Tibial nerve (tissue), 4 donors: ENCODE results near the gene ERMARD. TPM values are rescaled to one million over a fixed set of nuclear protein-coding genes. Genes with fewer than 3 reads are reported as not detected.

Source experiments
- DNase-seq, 2 donors: peaks; one replicate each; pipeline ENCODE4 v3.0.0-alpha.2; 2019; ENCODE audit warnings: low spot score in 2 of 2
- H3K27ac ChIP-seq, 4 donors: fragments of 200-600 bp; sonication (generic) in 3 of 4; one replicate each; pipeline ENCODE4 v1.5.1; 2017 to 2019; ENCODE audit warnings: mild to moderate bottlenecking in 1 of 4
- H3K27me3 ChIP-seq, 2 donors: fragments of 200-600 bp; sonication (generic) in 1 of 2; one replicate each; pipeline versions ENCODE4 v1.5.1 to v1.6.0; 2017 to 2019
- H3K36me3 ChIP-seq, 3 donors: fragments of 200-600 bp; sonication (generic); one replicate each; pipeline ENCODE4 v1.5.1; 2018 to 2019
- H3K4me1 ChIP-seq, 4 donors: fragments of 200-600 bp; sonication (generic) in 3 of 4; one replicate each; pipeline ENCODE4 v1.5.1; 2017 to 2019
- H3K4me3 ChIP-seq, 4 donors: fragments of 200-600 bp; sonication (generic) in 3 of 4; one replicate each; pipeline ENCODE4 v1.5.1; 2017 to 2019; ENCODE audit warnings: mild to moderate bottlenecking in 1 of 4, moderate library complexity in 1 of 4
- H3K9me3 ChIP-seq, 4 donors: fragments of 200-600 bp; sonication (generic) in 3 of 4; one replicate each; pipeline ENCODE4 v1.5.1; 2017 to 2019
- EP300 ChIP-seq, 2 donors: sonication (generic); formaldehyde crosslinking; IDR thresholded peaks; one replicate each; pipeline ENCODE4 v1.6.1; 2017; ENCODE audit warnings: antibody characterized with exemption in 2 of 2, mild to moderate bottlenecking in 1 of 2
- POLR2A ChIP-seq, 2 donors: fragments of 450-650 bp; IDR thresholded peaks; one replicate each; pipeline ENCODE4 v1.6.1; 2017; ENCODE audit warnings: antibody characterized with exemption in 2 of 2, mild to moderate bottlenecking in 2 of 2, moderate library complexity in 2 of 2
- WGBS, 2 donors: methylation state at CpG; one replicate each; pipeline ENCODE4 v1.1.5; 2018; 5-methylcytosine and 5-hydroxymethylcytosine counted together
- total RNA-seq, 4 donors: library from RNA; depleted of rRNA; stranded (reverse); fragments of >200 nt; gene quantifications; one replicate each; pipeline ENCODE4 v1.1.0, GENCODE V29; 2016
- TF ChIP-seq, protein P1 (sequence below), 5 experiments: fragments of 200-600 bp in 3 of 5; fragments of 450-650 bp in 2 of 5; sonication (generic) in 3 of 5; IDR thresholded peaks; one replicate each; pipeline ENCODE4 v1.5.1; 2016 to 2019; ENCODE audit warnings: antibody characterized with exemption in 5 of 5, mild to moderate bottlenecking in 3 of 5, moderate library complexity in 2 of 5

ERMARD gene
- total RNA-seq, 4 donors from 2014 or later: 27.4 to 58.3 (median 41.6) TPM

GRCh38 chr6:169807699-169808607 is 56.5 kb downstream of the ERMARD start:
- Histone ChIP-seq H3K27me3 (no peaks in the 10 kb centered on the region), H3K27ac (no peak overlapping the region), H3K4me1 (no peaks in the 10 kb centered on the region), H3K36me3 (no peaks in the 10 kb centered on the region), H3K4me3 (no peak overlapping the region), H3K9me3 (no peaks in the 10 kb centered on the region)
- TF ChIP-seq, protein P1, sequence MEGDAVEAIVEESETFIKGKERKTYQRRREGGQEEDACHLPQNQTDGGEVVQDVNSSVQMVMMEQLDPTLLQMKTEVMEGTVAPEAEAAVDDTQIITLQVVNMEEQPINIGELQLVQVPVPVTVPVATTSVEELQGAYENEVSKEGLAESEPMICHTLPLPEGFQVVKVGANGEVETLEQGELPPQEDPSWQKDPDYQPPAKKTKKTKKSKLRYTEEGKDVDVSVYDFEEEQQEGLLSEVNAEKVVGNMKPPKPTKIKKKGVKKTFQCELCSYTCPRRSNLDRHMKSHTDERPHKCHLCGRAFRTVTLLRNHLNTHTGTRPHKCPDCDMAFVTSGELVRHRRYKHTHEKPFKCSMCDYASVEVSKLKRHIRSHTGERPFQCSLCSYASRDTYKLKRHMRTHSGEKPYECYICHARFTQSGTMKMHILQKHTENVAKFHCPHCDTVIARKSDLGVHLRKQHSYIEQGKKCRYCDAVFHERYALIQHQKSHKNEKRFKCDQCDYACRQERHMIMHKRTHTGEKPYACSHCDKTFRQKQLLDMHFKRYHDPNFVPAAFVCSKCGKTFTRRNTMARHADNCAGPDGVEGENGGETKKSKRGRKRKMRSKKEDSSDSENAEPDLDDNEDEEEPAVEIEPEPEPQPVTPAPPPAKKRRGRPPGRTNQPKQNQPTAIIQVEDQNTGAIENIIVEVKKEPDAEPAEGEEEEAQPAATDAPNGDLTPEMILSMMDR (IDR thresholded peaks at IDR 0.05): no peak
- DNase-seq: no peak
- WGBS, 2 donors: 70 to 71% methylated on average over 9 of the region's 9 CpGs

DNA sequence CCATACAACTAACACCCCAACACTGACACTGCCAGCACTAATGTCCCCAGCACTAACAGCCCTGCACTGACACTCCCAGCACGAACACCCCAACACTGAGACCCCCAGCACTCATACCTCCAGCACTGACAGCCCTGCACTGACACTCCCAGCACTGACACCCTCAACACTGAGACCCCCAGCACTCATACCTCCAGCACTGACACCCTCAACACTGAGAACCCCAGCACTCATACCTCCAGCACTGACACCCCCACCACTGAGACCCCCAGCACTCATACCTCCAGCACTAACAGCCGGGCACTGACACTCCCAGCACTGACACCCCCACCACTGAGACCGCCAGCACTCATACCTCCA is 57.2 kb downstream of the ERMARD start:
- 48 to 81% methylated on average over 3 of the region's 3 CpGs for WGBS, 2 donors
- TF ChIP-seq, protein P1 (IDR thresholded peaks at IDR 0.05): no peak
- TF ChIP-seq POLR2A (IDR thresholded peaks at IDR 0.05) (no peak), EP300 (IDR thresholded peaks at IDR 0.05) (no peak)

DNA sequence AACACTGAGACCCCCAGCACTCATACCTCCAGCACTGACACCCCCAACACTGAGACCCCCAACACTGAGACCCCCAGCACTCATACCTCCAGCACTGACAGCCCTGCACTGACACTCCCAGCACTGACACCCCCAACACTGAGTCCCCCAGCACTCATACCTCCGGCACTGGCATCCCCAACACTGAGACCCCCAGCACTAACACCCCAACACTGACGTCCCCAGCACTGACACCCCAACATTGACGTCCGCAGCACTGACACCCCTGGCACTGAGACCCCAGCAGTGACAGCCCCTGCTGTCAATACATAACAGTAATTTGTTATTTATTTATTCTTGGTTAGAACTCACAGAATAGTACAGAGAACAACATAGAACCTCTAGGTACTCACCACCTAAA is 58.0 kb downstream of the ERMARD start:
- no peak for TF ChIP-seq EP300 (IDR thresholded peaks at IDR 0.05)
- TF ChIP-seq POLR2A (IDR thresholded peaks at IDR 0.05): no peak
- TF ChIP-seq, protein P1 (IDR thresholded peaks at IDR 0.05): no peak
- no peak for DNase-seq

More for the DNA sequence above, 57.2 kb downstream of the ERMARD start:
- no peaks in the 10 kb centered on the region for H3K27me3 ChIP-seq
- no peaks in the 10 kb centered on the region for H3K4me1 ChIP-seq
- H3K36me3 ChIP-seq: no peaks in the 10 kb centered on the region
- H3K4me3 ChIP-seq: no peak overlapping the region
- no peak for DNase-seq
- no peaks in the 10 kb centered on the region for H3K9me3 ChIP-seq
- H3K27ac ChIP-seq: no peak overlapping the region

DNA sequence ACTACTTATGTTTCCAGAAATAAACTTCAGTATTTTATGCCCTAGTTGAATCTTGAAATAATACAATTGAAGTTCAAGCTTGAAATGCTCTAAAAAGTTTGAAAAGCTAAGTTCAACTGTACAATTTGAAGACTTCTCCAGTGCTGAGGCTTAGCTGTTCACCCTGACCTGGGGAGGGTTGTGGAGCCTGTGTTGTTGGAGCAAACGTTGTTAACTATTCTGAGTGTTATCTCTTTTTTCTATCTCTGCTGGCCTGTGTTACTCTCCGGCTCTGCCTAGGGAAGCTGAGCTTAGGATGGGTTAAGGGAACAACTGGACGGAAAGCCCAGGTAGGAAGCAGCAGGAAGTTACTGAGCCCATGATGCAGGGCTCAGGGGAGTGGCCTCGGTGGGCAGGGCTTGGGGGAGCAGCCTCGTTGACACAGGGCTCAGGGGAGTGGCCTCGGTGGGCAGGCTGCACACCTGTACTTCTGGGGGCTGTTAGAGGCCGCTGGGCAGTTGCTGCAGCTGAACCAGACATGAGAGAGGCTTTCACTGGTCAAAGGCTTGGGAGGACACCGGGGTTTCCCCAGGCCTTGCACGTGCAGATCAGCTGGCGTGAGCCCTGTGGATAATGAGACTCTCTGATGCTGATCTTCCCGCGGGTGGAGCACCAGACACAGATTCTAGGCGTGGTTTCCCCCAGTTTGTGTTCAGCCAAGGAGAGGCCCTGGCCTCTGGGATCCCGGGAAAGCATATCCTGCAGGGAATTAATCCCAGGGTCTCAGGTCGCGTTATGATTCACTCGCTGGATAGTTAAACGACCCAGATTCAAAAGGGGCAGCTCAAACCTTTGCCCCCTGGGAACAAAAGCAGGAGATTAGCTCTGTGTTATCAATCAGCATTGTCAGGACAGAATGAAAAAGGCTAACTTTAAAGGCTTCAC is 58.9 kb downstream of the ERMARD start:
- Histone ChIP-seq H3K4me1 (no peaks in the 10 kb centered on the region), H3K27me3 (no peaks in the 10 kb centered on the region), H3K9me3 (no peaks in the 10 kb centered on the region), H3K36me3 (no peaks in the 10 kb centered on the region), H3K4me3 (no peak overlapping the region), H3K27ac (no peak overlapping the region)
- TF ChIP-seq, protein P1 (IDR thresholded peaks at IDR 0.05): no peak
- TF ChIP-seq EP300 (IDR thresholded peaks at IDR 0.05) (no peak), POLR2A (IDR thresholded peaks at IDR 0.05) (no peak)
- WGBS, 2 donors: 31 to 36% methylated on average over 18 of the region's 18 CpGs
- DNase-seq: no peak

More for the DNA sequence above, 58.0 kb downstream of the ERMARD start:
- Histone ChIP-seq H3K27me3 (no peaks in the 10 kb centered on the region), H3K36me3 (no peaks in the 10 kb centered on the region), H3K4me3 (no peak overlapping the region), H3K4me1 (no peaks in the 10 kb centered on the region), H3K27ac (no peak overlapping the region), H3K9me3 (no peaks in the 10 kb centered on the region)
- 79 to 81% methylated on average over 4 of the region's 4 CpGs for WGBS, 2 donors
